HCT116 (cell line): ENCODE results near the gene BBS9.

Experiments used
- POLR2A ChIP-seq: IDR thresholded peaks from 2 replicates; pipeline ENCODE4 v1.7.0; 2011; ENCODE audit warnings: borderline replicate concordance; ENCODE audit not compliant: insufficient read depth, insufficient read length; ENCODE audit errors: extremely low read depth
- POLR2AphosphoS5 ChIP-seq: IDR thresholded peaks from 2 replicates; pipeline ENCODE4 v1.6.1; 2011; ENCODE audit warnings: mild to moderate bottlenecking, low read depth, low read length, moderate library complexity

DNA sequence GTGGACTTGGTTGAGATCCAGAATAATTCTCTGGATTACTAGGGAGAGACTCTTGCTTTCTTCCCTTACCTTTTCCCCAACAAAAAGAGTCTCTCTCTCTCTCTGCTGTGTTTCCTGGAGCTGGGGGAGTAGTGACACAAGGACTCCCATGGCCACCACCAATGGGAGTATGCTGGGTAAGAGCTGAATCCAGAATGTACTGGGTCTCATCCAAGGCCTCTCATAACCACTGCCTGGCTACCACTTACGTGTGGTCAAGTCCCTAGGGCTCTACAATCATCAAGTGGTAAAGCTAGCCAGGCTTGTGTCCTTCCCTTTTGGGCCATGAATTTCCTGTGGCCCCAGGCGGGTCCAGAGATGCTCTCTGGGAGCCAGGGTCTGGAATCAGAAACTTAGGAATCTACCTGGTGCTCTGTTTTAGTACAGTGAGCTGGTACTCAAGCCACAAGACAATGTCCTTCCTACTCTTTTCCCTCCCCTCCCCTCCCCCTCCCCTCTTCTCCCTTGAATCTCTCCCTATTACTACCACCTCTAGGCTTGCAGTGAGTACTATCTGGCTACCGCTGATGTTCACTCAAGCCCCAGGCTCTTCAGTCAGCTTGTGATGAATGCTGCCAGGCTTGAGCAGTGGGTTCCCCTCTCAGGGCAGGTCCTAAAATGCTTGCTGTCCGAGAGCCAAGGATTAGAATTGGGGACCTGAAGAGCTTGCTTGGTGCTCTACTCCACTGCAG is 196.6 kb downstream of the BBS9 start:
- TF ChIP-seq POLR2AphosphoS5 (no peak), POLR2A (no peak)
